Measurements from ENCODE around the gene TSC22D4.

DNA sequence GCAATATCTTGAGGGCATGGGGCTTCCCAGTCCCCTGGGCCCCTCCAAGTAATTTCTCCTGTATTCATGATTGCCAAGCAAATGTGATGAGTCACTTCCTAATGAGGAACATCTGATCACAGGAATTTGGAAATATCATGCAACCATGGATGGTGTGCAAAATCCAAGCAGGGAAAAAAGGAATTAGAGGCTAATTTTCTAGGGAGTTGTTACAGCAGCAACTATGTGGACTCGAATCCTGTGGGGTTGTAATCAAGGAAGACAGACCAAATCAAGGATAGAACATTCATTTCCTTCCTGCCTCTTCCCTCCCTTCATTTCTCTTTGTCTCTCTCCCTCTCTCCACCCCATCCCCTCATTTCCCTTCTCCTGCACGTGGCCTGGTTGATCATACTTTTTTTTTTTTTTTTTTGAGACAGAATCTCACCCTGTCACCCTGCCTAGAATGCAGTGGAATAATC lies 36.1 kb upstream of the TSC22D4 start:
- TF ChIP-seq, protein P1, sequence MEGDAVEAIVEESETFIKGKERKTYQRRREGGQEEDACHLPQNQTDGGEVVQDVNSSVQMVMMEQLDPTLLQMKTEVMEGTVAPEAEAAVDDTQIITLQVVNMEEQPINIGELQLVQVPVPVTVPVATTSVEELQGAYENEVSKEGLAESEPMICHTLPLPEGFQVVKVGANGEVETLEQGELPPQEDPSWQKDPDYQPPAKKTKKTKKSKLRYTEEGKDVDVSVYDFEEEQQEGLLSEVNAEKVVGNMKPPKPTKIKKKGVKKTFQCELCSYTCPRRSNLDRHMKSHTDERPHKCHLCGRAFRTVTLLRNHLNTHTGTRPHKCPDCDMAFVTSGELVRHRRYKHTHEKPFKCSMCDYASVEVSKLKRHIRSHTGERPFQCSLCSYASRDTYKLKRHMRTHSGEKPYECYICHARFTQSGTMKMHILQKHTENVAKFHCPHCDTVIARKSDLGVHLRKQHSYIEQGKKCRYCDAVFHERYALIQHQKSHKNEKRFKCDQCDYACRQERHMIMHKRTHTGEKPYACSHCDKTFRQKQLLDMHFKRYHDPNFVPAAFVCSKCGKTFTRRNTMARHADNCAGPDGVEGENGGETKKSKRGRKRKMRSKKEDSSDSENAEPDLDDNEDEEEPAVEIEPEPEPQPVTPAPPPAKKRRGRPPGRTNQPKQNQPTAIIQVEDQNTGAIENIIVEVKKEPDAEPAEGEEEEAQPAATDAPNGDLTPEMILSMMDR (IDR thresholded peaks at IDR 0.05; ENCODE audit: poor library complexity, severe bottlenecking), result no peak
- TF ChIP-seq EP300 (conservative IDR thresholded peaks at IDR 0.05; ENCODE audit: poor library complexity, severe bottlenecking), result no peak
